GM23248 (cell line): ENCODE results near the gene DNAJC1.

ENCODE experiments used
- EZH2 ChIP-seq: fragments of 200-600 bp; sonication (generic); IDR thresholded peaks from 2 replicates; pipeline ENCODE4 v1.6.1; 2018; ENCODE audit warnings: antibody characterized with exemption, mild to moderate bottlenecking; ENCODE audit not compliant: insufficient read depth, poor library complexity, severe bottlenecking
- EZH2phosphoT487 ChIP-seq: fragments of 200-600 bp; sonication (generic); IDR thresholded peaks from 2 replicates; pipeline ENCODE4 v1.6.1; 2018; ENCODE audit warnings: antibody characterized with exemption, moderate library complexity, mild to moderate bottlenecking, low read depth; ENCODE audit not compliant: insufficient read depth

- no peak for TF ChIP-seq EZH2phosphoT487
- no peak for TF ChIP-seq EZH2
These were observed 274.9 kb downstream of the DNAJC1 start for GRCh38 chr10:21728618-21729017.
